Endothelial cell of coronary artery (primary cell): ENCODE results near the gene LYPD4. TPM values are rescaled to one million over a fixed set of nuclear protein-coding genes. Genes with fewer than 3 reads are reported as not detected.

Source experiments
- total RNA-seq: library from RNA; depleted of rRNA; stranded (reverse); fragments of >200 nt; gene quantifications from 2 replicates; pipeline ENCODE4 v1.2.3, GENCODE V29; 2014

The LYPD4 gene, protein sequence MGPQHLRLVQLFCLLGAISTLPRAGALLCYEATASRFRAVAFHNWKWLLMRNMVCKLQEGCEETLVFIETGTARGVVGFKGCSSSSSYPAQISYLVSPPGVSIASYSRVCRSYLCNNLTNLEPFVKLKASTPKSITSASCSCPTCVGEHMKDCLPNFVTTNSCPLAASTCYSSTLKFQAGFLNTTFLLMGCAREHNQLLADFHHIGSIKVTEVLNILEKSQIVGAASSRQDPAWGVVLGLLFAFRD
- not detected in 2 replicates for total RNA-seq

DNA sequence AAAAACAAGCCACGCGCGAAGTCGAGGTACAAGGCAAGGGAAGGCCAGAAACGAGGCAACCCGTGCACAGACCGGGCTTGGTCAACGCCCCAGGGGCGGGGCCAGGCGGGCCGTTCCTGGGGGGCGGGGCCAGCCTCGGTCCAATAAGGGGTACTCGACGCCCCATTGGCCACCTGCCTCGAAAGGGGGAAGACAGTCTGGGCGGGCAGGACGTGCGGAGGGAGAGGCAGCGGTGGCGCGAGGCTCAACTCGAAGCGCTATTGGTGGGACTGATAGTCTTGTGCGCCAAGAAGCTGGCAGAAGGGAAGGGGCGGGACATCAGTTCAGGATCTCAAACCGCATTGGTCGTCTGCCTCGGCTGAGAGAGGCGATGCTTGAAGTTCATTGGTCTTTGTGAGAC lies at the start of gene LYPD4:
LYPD4 (minus strand) TSS at position 83 of the 400 bp plus-strand sequence. CDS start 5,398 bp downstream, outside the sequence.

DNA sequence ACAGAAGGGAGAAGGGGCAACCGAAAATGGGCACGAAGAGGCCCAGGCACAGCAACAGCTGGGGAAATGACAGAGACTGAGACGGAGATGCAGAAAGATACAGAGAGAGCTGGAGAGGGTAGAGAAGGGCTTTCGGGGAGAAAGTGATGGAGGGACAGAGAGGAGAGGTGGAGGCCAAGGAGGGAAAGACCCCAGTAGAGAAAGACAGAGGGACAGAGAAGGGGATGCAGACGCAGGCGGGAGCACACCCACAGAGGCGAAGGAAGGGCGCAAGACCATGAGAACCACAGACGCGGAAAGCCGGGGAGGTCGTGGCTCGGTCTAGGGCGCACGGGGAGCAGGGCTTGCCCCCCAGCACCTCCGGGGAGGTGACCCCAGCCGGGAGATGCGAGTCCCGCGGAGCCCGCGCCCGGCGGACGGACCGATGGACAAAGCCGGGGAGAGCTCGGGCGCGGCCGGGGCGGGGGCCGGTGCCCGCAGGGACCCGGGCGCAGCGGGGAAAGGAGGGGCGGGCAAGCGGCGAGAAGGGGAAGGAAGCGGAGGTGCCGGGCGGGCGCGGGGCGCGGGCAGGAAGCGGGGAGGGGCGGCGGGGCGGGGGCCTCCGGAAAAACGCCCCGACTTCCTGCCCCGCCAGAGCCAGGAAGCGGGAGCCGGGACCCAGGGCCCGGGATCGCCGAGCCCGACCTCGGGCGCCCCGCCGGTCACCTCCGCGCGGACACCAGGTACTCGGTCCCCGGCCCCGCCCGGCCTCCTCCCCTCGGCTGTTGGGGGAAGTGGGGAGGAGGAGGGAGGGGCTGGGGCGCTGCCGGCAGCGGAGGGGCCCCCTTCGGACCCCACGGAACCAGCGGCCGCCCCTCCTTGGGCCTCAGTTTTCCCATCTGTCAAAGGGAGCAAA lies 38.3 kb upstream of the LYPD4 start, which contains the start of gene ARHGEF1:
ARHGEF1 (plus strand) TSS at position 617 of the 895 bp plus-strand sequence. CDS start 4,899 bp downstream, outside the sequence.

DNA sequence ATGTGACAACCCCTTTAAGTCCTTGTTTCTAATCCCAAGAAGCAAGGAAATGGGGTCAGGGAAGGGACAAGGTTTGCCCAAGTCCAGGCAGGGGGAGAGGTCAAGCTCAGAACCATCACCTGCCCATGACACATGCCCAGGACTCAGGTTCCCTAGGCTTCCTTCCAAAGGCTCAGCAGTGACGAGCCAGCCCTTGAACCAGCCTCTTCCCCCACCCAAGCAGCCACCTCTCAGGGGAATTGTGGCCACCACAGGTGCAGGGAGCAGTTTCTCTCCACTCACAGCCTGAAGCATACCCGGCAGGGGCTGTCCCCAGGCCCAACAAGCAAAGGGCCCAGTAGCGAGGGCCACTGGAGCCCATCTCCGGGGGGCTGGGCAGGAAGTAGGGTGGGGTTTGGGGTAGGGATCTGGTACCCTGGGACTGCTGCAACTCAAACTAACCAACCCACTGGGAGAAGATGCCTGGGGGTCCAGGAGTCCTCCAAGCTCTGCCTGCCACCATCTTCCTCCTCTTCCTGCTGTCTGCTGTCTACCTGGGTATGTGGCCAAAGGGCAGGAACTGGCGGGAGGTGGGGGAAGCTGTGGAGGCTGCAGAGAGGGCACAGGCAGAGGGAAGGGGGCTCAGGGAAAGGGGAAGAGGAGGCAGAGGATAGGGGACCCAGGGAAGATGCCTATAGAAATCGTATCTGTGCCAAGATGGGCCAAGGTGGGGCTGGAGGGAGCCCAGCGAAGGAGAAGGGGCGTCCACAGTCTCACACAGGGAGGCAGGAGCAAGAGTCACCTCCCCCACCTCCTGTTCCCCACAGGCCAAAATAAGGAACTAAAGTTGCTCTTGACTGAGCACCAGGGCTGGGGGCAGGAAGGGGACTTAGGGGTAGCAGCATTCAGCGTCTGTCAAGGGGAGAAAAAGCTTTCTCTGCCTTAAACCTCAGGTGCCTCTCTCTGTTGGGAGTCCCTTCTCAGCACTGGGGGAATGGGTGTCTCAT lies 32.7 kb upstream of the LYPD4 start, which contains the start of gene CD79A:
CD79A (plus strand) TSS at position 433 of the 986 bp plus-strand sequence; CDS start at position 459, 26 bp downstream.

DNA sequence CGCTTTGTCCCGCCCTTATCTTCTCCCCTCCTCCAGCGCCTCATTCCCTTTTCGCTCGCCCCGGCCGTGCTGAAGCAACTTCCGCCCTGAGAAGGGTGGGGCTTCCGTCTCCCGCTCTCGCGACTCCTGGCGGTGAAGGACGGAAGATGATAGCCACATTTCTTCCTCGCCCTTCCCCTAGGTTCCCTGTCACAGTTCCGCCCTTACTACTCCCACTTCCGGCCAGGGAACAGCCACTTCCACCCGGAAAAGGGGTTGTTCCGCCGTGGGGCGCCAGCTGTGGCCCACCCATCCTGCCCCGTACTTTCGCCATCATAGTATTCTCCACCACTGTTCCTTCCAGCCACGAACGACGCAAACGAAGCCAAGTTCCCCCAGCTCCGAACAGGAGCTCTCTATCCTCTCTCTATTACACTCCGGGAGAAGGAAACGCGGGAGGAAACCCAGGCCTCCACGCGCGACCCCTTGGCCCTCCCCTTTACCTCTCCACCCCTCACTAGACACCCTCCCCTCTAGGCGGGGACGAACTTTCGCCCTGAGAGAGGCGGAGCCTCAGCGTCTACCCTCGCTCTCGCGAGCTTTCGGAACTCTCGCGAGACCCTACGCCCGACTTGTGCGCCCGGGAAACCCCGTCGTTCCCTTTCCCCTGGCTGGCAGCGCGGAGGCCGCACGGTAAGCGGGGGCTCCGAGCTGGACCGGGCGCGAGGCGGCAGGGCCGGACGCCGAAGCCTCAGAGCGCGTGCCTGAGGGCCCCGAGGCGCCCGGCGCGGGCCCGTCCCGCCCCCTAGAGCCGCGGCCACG lies 15.3 kb upstream of the LYPD4 start, which contains the start of gene RPS19:
RPS19 (plus strand) TSS at position 638 of the 801 bp plus-strand sequence. CDS start 520 bp downstream, outside the sequence.

DNA sequence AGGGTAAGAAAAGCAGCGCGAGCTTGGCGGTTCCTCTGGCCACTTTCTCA lies 343 bp upstream of the LYPD4 start, which contains the start of gene DMRTC2:
DMRTC2 (plus strand) TSS at position 42 of the 50 bp plus-strand sequence. CDS start 2,387 bp downstream, outside the sequence.

DNA sequence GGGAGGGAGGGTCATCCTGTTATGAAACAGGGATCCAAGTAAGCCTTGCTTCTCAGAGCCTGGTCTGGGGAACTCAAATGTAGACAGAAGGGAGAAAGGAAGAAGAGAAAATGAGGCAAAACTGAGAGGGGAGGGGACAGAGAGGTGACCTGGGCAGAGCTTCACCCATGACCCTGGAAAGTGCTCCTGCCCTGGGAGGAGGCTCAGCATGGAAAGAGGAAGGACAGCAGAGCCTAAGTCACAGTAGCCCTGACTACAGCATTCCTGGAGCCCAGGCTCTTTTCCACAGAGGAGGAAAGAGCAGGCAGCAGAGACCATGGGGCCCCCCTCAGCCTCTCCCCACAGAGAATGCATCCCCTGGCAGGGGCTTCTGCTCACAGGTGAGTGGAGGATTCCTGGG lies 48.1 kb downstream of the LYPD4 start, which contains the start of gene CEACAM3:
CEACAM3 (plus strand) TSS at position 226 of the 400 bp plus-strand sequence; CDS start at position 317, 91 bp downstream.

Other genes starting within 250 kb of the LYPD4 start
- gene CEACAM4, start 217.6 kb downstream of the LYPD4 start, total RNA-seq, result not detected in 2 replicates
- gene CEACAM7, start 156.4 kb downstream of the LYPD4 start, total RNA-seq, result not detected in 2 replicates
- gene CEACAM5, start 136.1 kb downstream of the LYPD4 start, total RNA-seq, result not detected in 2 replicates
- gene CEACAM6, start 89.2 kb downstream of the LYPD4 start, total RNA-seq, result not detected in 2 replicates
- gene CEACAM3, start 48.1 kb downstream of the LYPD4 start, total RNA-seq, result not detected in 2 replicates
- not detected in 2 replicates for gene DMRTC2, start 359 bp upstream of the LYPD4 start, total RNA-seq
- 2,258 and 2,371 TPM in 2 replicates for gene RPS19, start 15.6 kb upstream of the LYPD4 start, total RNA-seq
- gene CD79A, start 32.6 kb upstream of the LYPD4 start, total RNA-seq, result 0.09 TPM in 2 replicates
- 41.0 and 45.1 TPM in 2 replicates for gene ARHGEF1, start 38.5 kb upstream of the LYPD4 start, total RNA-seq
- under 0.01 TPM in 1 of 2 replicates, not detected in the other for gene ERFL, start 83.8 kb upstream of the LYPD4 start, total RNA-seq
- gene RABAC1, start 114.6 kb upstream of the LYPD4 start, total RNA-seq, result 189 and 201 TPM in 2 replicates
- gene ATP1A3, start 149.5 kb upstream of the LYPD4 start, total RNA-seq, result under 0.01 TPM in 1 of 2 replicates, not detected in the other
- gene GRIK5, start 225.5 kb upstream of the LYPD4 start, total RNA-seq, result 0.09 and 0.18 TPM in 2 replicates
- 9.9 and 10.3 TPM in 2 replicates for gene ZNF574, start 231.5 kb upstream of the LYPD4 start, total RNA-seq